Endothelial cell of umbilical vein (primary cell): ENCODE measurements around the gene CKLF. TPM values are rescaled to one million over a fixed set of nuclear protein-coding genes. Genes with fewer than 3 reads are reported as not detected.

Experiments used
- BruUV-seq: library from RNA; stranded (reverse); fragments of 400-500 nt; replicated peaks from 2 replicates; lab custom pipeline; 2021; lab: Mats Ljungman, UMichigan
- CTCF ChIA-PET: fragments of 300-600, 350-600 bp; sonication (Branson Sonifier 250); formaldehyde crosslinking; loops from one replicate; lab custom pipeline; 2021; ENCODE audit warnings: antibody characterized with exemption, inconsistent platforms; lab: Charles Lee
- POLR2A ChIA-PET: fragments of 300-600, 350-600 bp; sonication (Branson Sonifier 250); formaldehyde crosslinking; loops from one replicate; lab custom pipeline; 2021; ENCODE audit warnings: antibody characterized with exemption, inconsistent platforms; lab: Charles Lee
- DNase-seq: peaks from one replicate; pipeline ENCODE4 v3.0.0-alpha.2; 2011; ENCODE audit warnings: low read depth, low spot score
- FAIRE-seq: peaks from 2 replicates; lab custom pipeline; 2011; peaks lifted over from hg19 to GRCh38; lab: Jason Lieb, UNC
- H2AFZ ChIP-seq: 2 replicates; pipeline ENCODE4 v1.6.0; 2012; ENCODE audit warnings: low read depth, low read length, control low read depth, inconsistent platforms
- H3K27ac ChIP-seq: 2 replicates; pipeline ENCODE4 v1.5.1; 2011; ENCODE audit warnings: low read depth, mild to moderate bottlenecking, control low read depth, low read length, moderate library complexity; ENCODE audit not compliant: insufficient read depth
- H3K27me3 ChIP-seq, 2 experiments: 2 replicates each; pipeline versions ENCODE4 v1.6.0 to v1.6.1; 2011; ENCODE audit warnings: low read length in 2 of 2, mixed read lengths in 1 of 2; ENCODE audit not compliant: control insufficient read depth in 2 of 2, insufficient read depth in 2 of 2
- H3K36me3 ChIP-seq, 2 experiments: 2 replicates in 1 of 2; 3 replicates in 1 of 2; pipeline ENCODE4 v1.5.1; 2011; ENCODE audit warnings: low read length in 2 of 2, mild to moderate bottlenecking in 1 of 2, moderate library complexity in 1 of 2; ENCODE audit not compliant: control insufficient read depth in 2 of 2, insufficient read depth in 2 of 2; ENCODE audit errors: extremely low read depth in 1 of 2
- H3K4me1 ChIP-seq: 3 replicates; pipeline ENCODE4 v1.5.1; 2011; ENCODE audit warnings: mild to moderate bottlenecking, low read length; ENCODE audit not compliant: control insufficient read depth, insufficient read depth; ENCODE audit errors: extremely low read depth
- H3K4me2 ChIP-seq: 2 replicates; pipeline ENCODE4 v1.6.1; 2011; ENCODE audit warnings: low read length, control low read depth, mixed read lengths; ENCODE audit not compliant: insufficient read depth
- H3K4me3 ChIP-seq, 3 experiments: fragments of 200-600 bp in 1 of 3; sonication (generic), shearing (Covaris generic) in 1 of 3; replicated peaks in 1 of 3; 2 replicates each; pipeline ENCODE4 v1.5.1; 2011 to 2016; ENCODE audit warnings: control low read depth in 3 of 3, low read length in 3 of 3, mild to moderate bottlenecking in 2 of 3, inconsistent platforms in 1 of 3, low read depth in 1 of 3, moderate library complexity in 1 of 3; ENCODE audit not compliant: insufficient read depth in 1 of 3
- H3K79me2 ChIP-seq: 2 replicates; pipeline ENCODE4 v1.6.0; 2012; ENCODE audit warnings: low read length, inconsistent platforms; ENCODE audit not compliant: control insufficient read depth, insufficient read depth
- H3K9ac ChIP-seq: replicated peaks from 2 replicates; pipeline ENCODE3; 2011; ENCODE audit warnings: low read length, control low read depth; ENCODE audit not compliant: insufficient read depth; ENCODE audit errors: extremely low read depth
- H3K9me1 ChIP-seq: replicated peaks from 3 replicates; pipeline ENCODE4 v1.6.0; 2011; ENCODE audit warnings: mild to moderate bottlenecking, low read length; ENCODE audit not compliant: control insufficient read depth, insufficient read depth; ENCODE audit errors: extremely low read depth
- H3K9me3 ChIP-seq: replicated peaks from 2 replicates; pipeline ENCODE4 v1.5.1; 2012; ENCODE audit warnings: low read length, inconsistent platforms; ENCODE audit not compliant: control insufficient read depth, insufficient read depth
- H4K20me1 ChIP-seq: replicated peaks from 2 replicates; pipeline ENCODE3; 2011; ENCODE audit warnings: mild to moderate bottlenecking, low read length; ENCODE audit not compliant: control insufficient read depth, insufficient read depth; ENCODE audit errors: extremely low read depth
- EZH2 ChIP-seq: IDR thresholded peaks from 2 replicates; pipeline ENCODE4 v1.6.1; 2012; ENCODE audit warnings: borderline replicate concordance, low read depth, mild to moderate bottlenecking, moderate library complexity, low read length, inconsistent platforms; ENCODE audit not compliant: severe bottlenecking
- FOS ChIP-seq: IDR thresholded peaks from 2 replicates; pipeline ENCODE4 v1.6.1; 2011; ENCODE audit warnings: mild to moderate bottlenecking, low read length, moderate library complexity, borderline replicate concordance; ENCODE audit not compliant: insufficient read depth
- GATA2 ChIP-seq: IDR thresholded peaks from 2 replicates; pipeline ENCODE4 v1.7.0; 2011; ENCODE audit warnings: low read depth, mild to moderate bottlenecking, moderate library complexity, mixed read lengths, low read length; ENCODE audit not compliant: insufficient read length, insufficient read depth
- JUN ChIP-seq: IDR thresholded peaks from 2 replicates; pipeline ENCODE4 v1.6.1; 2011; ENCODE audit warnings: borderline replicate concordance, low read depth; ENCODE audit not compliant: insufficient read length, insufficient read depth
- MAX ChIP-seq: IDR thresholded peaks from 2 replicates; pipeline ENCODE4 v1.6.1; 2011; ENCODE audit not compliant: insufficient read depth, insufficient read length
- MYC ChIP-seq: IDR thresholded peaks from one replicate; pipeline ENCODE4 v1.6.1; 2011; ENCODE audit warnings: mild to moderate bottlenecking, low read depth, low read length
- POLR2A ChIP-seq: IDR thresholded peaks from 2 replicates; pipeline ENCODE4 v1.6.1; 2012; ENCODE audit warnings: low read depth, mild to moderate bottlenecking, control low read depth, low read length
- POLR2AphosphoS5 ChIP-seq: IDR thresholded peaks from 2 replicates; pipeline ENCODE4 v1.6.1; 2012; ENCODE audit warnings: low read depth, mild to moderate bottlenecking, control low read depth, low read length, moderate library complexity; ENCODE audit not compliant: insufficient read depth
- dilution Hi-C: fragments of 300-500 bp; cut with MboI; formaldehyde crosslinking; loops from one replicate; pipeline ENCODE4 v1.15.0; 2019; ENCODE audit warnings: low sequenced_read_pairs; ENCODE audit not compliant: extremely low pct_ligation_motif_present
- intact Hi-C: fragments of 100-400 bp; cut with micrococcal nuclease; formaldehyde crosslinking; loops from one replicate; pipeline ENCODE4 v1.10.0; 2022
- polyA plus RNA-seq, 4 experiments: library from polyadenylated mRNA; depleted of rRNA in 3 of 4; stranded (reverse) in 3 of 4; unstranded in 1 of 4; fragments of >200 nt; gene quantifications; 2 replicates each; pipeline versions ENCODE4 v1.2.1 to v1.2.3, GENCODE V29; 2011 to 2012; ENCODE audit warnings: missing spikeins in 1 of 4
- total RNA-seq: library from RNA; stranded (reverse); gene quantifications from 2 replicates; pipeline ENCODE4 v1.2.3, GENCODE V29; 2021
- TF ChIP-seq, protein P1 (sequence below), 2 donors: IDR thresholded peaks; 1 replicate in 1 of 2; 2 replicates in 1 of 2; pipeline ENCODE4 v1.5.1; 2011; ENCODE audit warnings: low read length in 2 of 2, mild to moderate bottlenecking in 2 of 2, moderate library complexity in 2 of 2, control low read depth in 1 of 2, inconsistent platforms in 1 of 2, low read depth in 1 of 2; ENCODE audit not compliant: insufficient read depth in 1 of 2; ENCODE audit errors: extremely low read depth in 1 of 2

CKLF gene
- total and polyA plus RNA-seq, 2 donors (not counting 3 experiments of a cell fraction or from before 2014, with no cell fraction given) = 80.0 to 209 TPM

DNA sequence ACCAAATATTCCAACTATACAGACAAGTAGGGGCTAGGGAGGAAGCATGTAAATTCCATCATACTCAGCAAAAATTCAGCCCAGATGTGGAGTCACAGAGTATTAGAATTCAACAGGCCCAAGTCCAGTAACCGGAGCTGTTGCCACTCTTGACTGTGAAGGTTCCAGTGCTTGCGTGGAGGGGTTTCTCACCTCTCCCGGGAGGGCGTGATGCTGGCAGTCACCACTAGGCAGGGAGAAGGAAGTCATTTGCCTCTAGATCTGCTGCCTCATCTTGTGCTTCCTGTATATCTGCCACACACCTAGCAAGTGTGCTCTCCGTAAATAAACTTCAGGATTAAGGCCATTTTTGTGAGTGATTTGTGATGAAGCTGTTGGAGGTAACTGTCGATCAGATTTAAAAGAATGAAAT is 1.0 kb upstream of the CKLF start:
- dilution Hi-C loops = no loop called here
- H3K27me3 ChIP-seq = no peaks in the 10 kb centered on the region
- peak overlapping the region; percentile 27 for H2AFZ ChIP-seq
- H3K9ac ChIP-seq = no peak overlapping the region
- TF ChIP-seq, protein P1, sequence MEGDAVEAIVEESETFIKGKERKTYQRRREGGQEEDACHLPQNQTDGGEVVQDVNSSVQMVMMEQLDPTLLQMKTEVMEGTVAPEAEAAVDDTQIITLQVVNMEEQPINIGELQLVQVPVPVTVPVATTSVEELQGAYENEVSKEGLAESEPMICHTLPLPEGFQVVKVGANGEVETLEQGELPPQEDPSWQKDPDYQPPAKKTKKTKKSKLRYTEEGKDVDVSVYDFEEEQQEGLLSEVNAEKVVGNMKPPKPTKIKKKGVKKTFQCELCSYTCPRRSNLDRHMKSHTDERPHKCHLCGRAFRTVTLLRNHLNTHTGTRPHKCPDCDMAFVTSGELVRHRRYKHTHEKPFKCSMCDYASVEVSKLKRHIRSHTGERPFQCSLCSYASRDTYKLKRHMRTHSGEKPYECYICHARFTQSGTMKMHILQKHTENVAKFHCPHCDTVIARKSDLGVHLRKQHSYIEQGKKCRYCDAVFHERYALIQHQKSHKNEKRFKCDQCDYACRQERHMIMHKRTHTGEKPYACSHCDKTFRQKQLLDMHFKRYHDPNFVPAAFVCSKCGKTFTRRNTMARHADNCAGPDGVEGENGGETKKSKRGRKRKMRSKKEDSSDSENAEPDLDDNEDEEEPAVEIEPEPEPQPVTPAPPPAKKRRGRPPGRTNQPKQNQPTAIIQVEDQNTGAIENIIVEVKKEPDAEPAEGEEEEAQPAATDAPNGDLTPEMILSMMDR (IDR thresholded peaks at IDR 0.05; ENCODE audit: extremely low read depth in 1 of 2, insufficient read depth in 1 of 2, low read depth in 1 of 2, low read length in 2 of 2) = peak; percentile 24 to 26
- no peak for TF ChIP-seq MYC
- ChIA-PET CTCF (interaction anchor here (1.2 to 4.2 kb wide), 6 partner anchors 12 to 57 kb away, joined by 5 to 15 read pairs (median 8); no protein-coding TSS in a partner anchor), POLR2A (no interaction called here)
- BruUV-seq = no TSS peak
- H3K9me1 ChIP-seq = no peaks in the 10 kb centered on the region
- H3K4me3 ChIP-seq = no peak overlapping the region
- peaks cover 32% of the 10 kb centered on the region for H3K4me1 ChIP-seq
- H3K9me3 ChIP-seq = no peaks in the 10 kb centered on the region
- intact Hi-C loops = no loop called here
- no peaks in the 10 kb centered on the region for H4K20me1 ChIP-seq
- peaks cover 38% of the 10 kb centered on the region for H3K79me2 ChIP-seq
- DNase-seq (peak; percentile 24), FAIRE-seq (no peak)
- no peak overlapping the region for H3K27ac ChIP-seq
- no peaks in the 10 kb centered on the region for H3K36me3 ChIP-seq
- peak overlapping the region; percentile 42 for H3K4me2 ChIP-seq

- Histone ChIP-seq H3K27ac (peak overlapping the region; percentile 65), H3K9ac (peak overlapping the region; percentile 69), H3K9me3 (no peaks in the 10 kb centered on the region), H3K4me2 (peak overlapping the region; percentile 42), H4K20me1 (no peaks in the 10 kb centered on the region), H3K4me1 (peaks cover 32% of the 10 kb centered on the region), H3K27me3 (no peaks in the 10 kb centered on the region), H3K79me2 (peaks cover 38% of the 10 kb centered on the region), H3K4me3 (peak overlapping the region in 2 of 3 experiments; percentile 57 to 65), H2AFZ (peak overlapping the region; percentile 79), H3K9me1 (no peaks in the 10 kb centered on the region), H3K36me3 (no peaks in the 10 kb centered on the region)
- TSS peak; percentile 26 for BruUV-seq
- POLR2A ChIA-PET = interaction anchor here (0.7 kb wide), 1 partner anchor 40 kb away, joined by 4 read pairs; no protein-coding TSS in a partner anchor
- DNase-seq (no peak), FAIRE-seq (no peak)
- dilution Hi-C loops = no loop called here
- intact Hi-C loops = loop anchor here (1.0 to 2.0 kb wide), 3 partner anchors 28 to 53 kb away; partner anchors contain the start of gene CMTM3
- CTCF ChIA-PET = interaction anchor here (0.9 to 4.2 kb wide), 9 partner anchors 11 to 145 kb away, joined by 3 to 15 read pairs (median 6); partner anchors contain the start of gene CMTM3
- TF ChIP-seq FOS = no peak
- no peak for TF ChIP-seq POLR2A
- TF ChIP-seq MAX = no peak
- no peak for TF ChIP-seq JUN
- no peak for TF ChIP-seq EZH2
- TF ChIP-seq MYC = no peak
- TF ChIP-seq, protein P1 (IDR thresholded peaks at IDR 0.05; ENCODE audit: extremely low read depth in 1 of 2, insufficient read depth in 1 of 2, low read depth in 1 of 2, low read length in 2 of 2) = no peak
- TF ChIP-seq POLR2AphosphoS5 = no peak
- no peak for TF ChIP-seq GATA2
Observed at GRCh38 chr16:66551788-66552285, 539 bp upstream of the CKLF start.
